GM21423 (cell line): Measurements from ENCODE around the gene NWD2.

Source experiments
- ATAC-seq: cut with Tn5 transposase; IDR thresholded peaks from one replicate; pipeline ENCODE4 v1.9.1; 2021; ENCODE audit warnings: mild to moderate bottlenecking, moderate library complexity; ENCODE audit not compliant: unreplicated experiment

Gene NWD2

GRCh38 chr4:37279121-37279520 is 34.6 kb downstream of the NWD2 start:
- no peak for ATAC-seq

- ATAC-seq, result no peak
These were observed 35.5 kb downstream of the NWD2 start for GRCh38 chr4:37279894-37280592.

- ATAC-seq, result no peak
These were observed 54.9 kb downstream of the NWD2 start for GRCh38 chr4:37299468-37299867.

- ATAC-seq, result no peak
These were observed 60.1 kb downstream of the NWD2 start for GRCh38 chr4:37304612-37305011.

GRCh38 chr4:37305984-37306383 is 61.4 kb downstream of the NWD2 start:
- no peak for ATAC-seq

- no peak for ATAC-seq
These were observed 72.6 kb downstream of the NWD2 start for GRCh38 chr4:37317104-37317643.

GRCh38 chr4:37320513-37321235 is 76.1 kb downstream of the NWD2 start:
- ATAC-seq, result no peak

- no peak for ATAC-seq
These were observed 77.6 kb downstream of the NWD2 start for GRCh38 chr4:37322122-37322521.

- no peak for ATAC-seq
These were observed 80.0 kb downstream of the NWD2 start for GRCh38 chr4:37324546-37324945.

- ATAC-seq, result no peak
These were observed 82.3 kb downstream of the NWD2 start for GRCh38 chr4:37326852-37327251.

- no peak for ATAC-seq
These were observed 94.4 kb downstream of the NWD2 start for GRCh38 chr4:37338972-37339371.

GRCh38 chr4:37358748-37359147 is 114.2 kb downstream of the NWD2 start:
- ATAC-seq, result no peak

GRCh38 chr4:37359261-37359660 is 114.7 kb downstream of the NWD2 start:
- no peak for ATAC-seq

GRCh38 chr4:37365888-37366287 is 121.3 kb downstream of the NWD2 start:
- no peak for ATAC-seq

GRCh38 chr4:37367901-37368300 is 123.4 kb downstream of the NWD2 start:
- ATAC-seq, result no peak

- no peak for ATAC-seq
These were observed 125.5 kb downstream of the NWD2 start for GRCh38 chr4:37370052-37370451.

- ATAC-seq, result no peak
These were observed 136.6 kb downstream of the NWD2 start for GRCh38 chr4:37381040-37381668.

- no peak for ATAC-seq
These were observed 139.2 kb downstream of the NWD2 start for GRCh38 chr4:37383579-37384229.

GRCh38 chr4:37385424-37385823 is 140.9 kb downstream of the NWD2 start:
- no peak for ATAC-seq

GRCh38 chr4:37388681-37389365 is 144.3 kb downstream of the NWD2 start:
- ATAC-seq, result no peak

GRCh38 chr4:37389366-37389765 is 144.8 kb downstream of the NWD2 start:
- ATAC-seq, result no peak
